HL-60 (cell line): ENCODE data around the gene B3GAT3.

ENCODE experiments used
- DNase-seq, 2 experiments: peaks; one replicate each; pipeline ENCODE4 v3.0.0-alpha.2; 2010 to 2020; ENCODE audit warnings: low read depth in 1 of 2, low spot score in 1 of 2
- H3K27ac ChIP-seq: fragments of 250-450 bp; sonication (Bioruptor Pico); replicated peaks from 2 replicates; pipeline ENCODE4 v1.5.1; 2020; ENCODE audit warnings: mild to moderate bottlenecking, moderate library complexity
- H3K27me3 ChIP-seq: fragments of 250-450 bp; sonication (Bioruptor Pico); 2 replicates; pipeline ENCODE4 v1.5.1; 2021; ENCODE audit warnings: mild to moderate bottlenecking, moderate library complexity; ENCODE audit not compliant: insufficient read depth, poor library complexity, severe bottlenecking
- H3K4me3 ChIP-seq: replicated peaks from 2 replicates; pipeline ENCODE4 v1.5.1; 2011; ENCODE audit warnings: mild to moderate bottlenecking, control low read depth, low read length; ENCODE audit not compliant: insufficient read depth
- GABPA ChIP-seq: IDR thresholded peaks from 2 replicates; pipeline ENCODE4 v1.6.1; 2012; ENCODE audit warnings: low read depth
- POLR2AphosphoS5 ChIP-seq: IDR thresholded peaks from 2 replicates; pipeline ENCODE4 v1.6.1; 2012; ENCODE audit warnings: low read depth
- SPI1 ChIP-seq: IDR thresholded peaks from 2 replicates; pipeline ENCODE4 v1.6.1; 2012; ENCODE audit warnings: low read depth, mild to moderate bottlenecking, borderline replicate concordance
- TF ChIP-seq, protein P1 (sequence below): IDR thresholded peaks from 2 replicates; pipeline ENCODE4 v1.6.1; 2012; ENCODE audit warnings: low read depth; ENCODE audit not compliant: insufficient replicate concordance
- TF ChIP-seq, protein P2 (sequence below): IDR thresholded peaks from one replicate; pipeline ENCODE4 v1.5.1; 2011; ENCODE audit warnings: low read length, control low read depth, inconsistent platforms; ENCODE audit not compliant: insufficient read depth

The B3GAT3 gene

DNA sequence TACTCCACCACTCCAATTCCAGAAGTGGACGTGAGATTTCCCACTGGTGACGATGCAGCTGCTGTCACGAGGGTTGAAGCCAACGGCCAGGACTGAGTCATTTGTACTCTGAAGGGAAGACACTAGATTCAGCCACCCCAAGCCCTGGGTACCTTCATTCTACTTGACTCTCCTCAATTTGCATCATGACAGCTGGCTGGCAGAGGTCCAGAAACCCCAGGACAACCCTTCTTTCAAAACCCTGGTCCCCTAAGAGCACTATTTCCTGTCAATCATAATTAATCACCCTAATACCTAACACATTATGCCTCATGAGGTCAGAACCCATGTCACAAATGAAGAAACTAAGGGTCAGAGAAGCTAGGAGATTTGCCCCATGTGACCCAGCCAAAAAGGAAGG lies 14.1 kb downstream of the B3GAT3 start:
- DNase-seq: no peak
- TF ChIP-seq, protein P1, sequence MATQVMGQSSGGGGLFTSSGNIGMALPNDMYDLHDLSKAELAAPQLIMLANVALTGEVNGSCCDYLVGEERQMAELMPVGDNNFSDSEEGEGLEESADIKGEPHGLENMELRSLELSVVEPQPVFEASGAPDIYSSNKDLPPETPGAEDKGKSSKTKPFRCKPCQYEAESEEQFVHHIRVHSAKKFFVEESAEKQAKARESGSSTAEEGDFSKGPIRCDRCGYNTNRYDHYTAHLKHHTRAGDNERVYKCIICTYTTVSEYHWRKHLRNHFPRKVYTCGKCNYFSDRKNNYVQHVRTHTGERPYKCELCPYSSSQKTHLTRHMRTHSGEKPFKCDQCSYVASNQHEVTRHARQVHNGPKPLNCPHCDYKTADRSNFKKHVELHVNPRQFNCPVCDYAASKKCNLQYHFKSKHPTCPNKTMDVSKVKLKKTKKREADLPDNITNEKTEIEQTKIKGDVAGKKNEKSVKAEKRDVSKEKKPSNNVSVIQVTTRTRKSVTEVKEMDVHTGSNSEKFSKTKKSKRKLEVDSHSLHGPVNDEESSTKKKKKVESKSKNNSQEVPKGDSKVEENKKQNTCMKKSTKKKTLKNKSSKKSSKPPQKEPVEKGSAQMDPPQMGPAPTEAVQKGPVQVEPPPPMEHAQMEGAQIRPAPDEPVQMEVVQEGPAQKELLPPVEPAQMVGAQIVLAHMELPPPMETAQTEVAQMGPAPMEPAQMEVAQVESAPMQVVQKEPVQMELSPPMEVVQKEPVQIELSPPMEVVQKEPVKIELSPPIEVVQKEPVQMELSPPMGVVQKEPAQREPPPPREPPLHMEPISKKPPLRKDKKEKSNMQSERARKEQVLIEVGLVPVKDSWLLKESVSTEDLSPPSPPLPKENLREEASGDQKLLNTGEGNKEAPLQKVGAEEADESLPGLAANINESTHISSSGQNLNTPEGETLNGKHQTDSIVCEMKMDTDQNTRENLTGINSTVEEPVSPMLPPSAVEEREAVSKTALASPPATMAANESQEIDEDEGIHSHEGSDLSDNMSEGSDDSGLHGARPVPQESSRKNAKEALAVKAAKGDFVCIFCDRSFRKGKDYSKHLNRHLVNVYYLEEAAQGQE: no peak
- no peak for TF ChIP-seq SPI1
- TF ChIP-seq, protein P2, sequence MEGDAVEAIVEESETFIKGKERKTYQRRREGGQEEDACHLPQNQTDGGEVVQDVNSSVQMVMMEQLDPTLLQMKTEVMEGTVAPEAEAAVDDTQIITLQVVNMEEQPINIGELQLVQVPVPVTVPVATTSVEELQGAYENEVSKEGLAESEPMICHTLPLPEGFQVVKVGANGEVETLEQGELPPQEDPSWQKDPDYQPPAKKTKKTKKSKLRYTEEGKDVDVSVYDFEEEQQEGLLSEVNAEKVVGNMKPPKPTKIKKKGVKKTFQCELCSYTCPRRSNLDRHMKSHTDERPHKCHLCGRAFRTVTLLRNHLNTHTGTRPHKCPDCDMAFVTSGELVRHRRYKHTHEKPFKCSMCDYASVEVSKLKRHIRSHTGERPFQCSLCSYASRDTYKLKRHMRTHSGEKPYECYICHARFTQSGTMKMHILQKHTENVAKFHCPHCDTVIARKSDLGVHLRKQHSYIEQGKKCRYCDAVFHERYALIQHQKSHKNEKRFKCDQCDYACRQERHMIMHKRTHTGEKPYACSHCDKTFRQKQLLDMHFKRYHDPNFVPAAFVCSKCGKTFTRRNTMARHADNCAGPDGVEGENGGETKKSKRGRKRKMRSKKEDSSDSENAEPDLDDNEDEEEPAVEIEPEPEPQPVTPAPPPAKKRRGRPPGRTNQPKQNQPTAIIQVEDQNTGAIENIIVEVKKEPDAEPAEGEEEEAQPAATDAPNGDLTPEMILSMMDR: no peak
- TF ChIP-seq POLR2AphosphoS5: no peak
- no peak for TF ChIP-seq GABPA
- H3K4me3 ChIP-seq: no peak overlapping the region
- no peaks in the 10 kb centered on the region for H3K27me3 ChIP-seq
- H3K27ac ChIP-seq: no peak overlapping the region

GRCh38 chr11:62605902-62606301 lies 15.9 kb downstream of the B3GAT3 start:
- H3K4me3 ChIP-seq: no peak overlapping the region
- H3K27ac ChIP-seq: no peak overlapping the region
- DNase-seq: no peak
- no peaks in the 10 kb centered on the region for H3K27me3 ChIP-seq
- TF ChIP-seq POLR2AphosphoS5: no peak
- TF ChIP-seq, protein P1: no peak
- TF ChIP-seq SPI1: no peak
- TF ChIP-seq, protein P2: no peak
- TF ChIP-seq GABPA: no peak

- no peak for DNase-seq
- TF ChIP-seq SPI1 (no peak), GABPA (no peak), POLR2AphosphoS5 (no peak)
- TF ChIP-seq, protein P1: no peak
- TF ChIP-seq, protein P2: no peak
- no peak overlapping the region for H3K27ac ChIP-seq
- H3K27me3 ChIP-seq: no peaks in the 10 kb centered on the region
- no peak overlapping the region for H3K4me3 ChIP-seq
Observed at GRCh38 chr11:62605467-62605866, 16.3 kb downstream of the B3GAT3 start.
